Ishikawa (cell line): Measurements from ENCODE around the gene UBN1.

Source experiments
- CEBPB ChIP-seq: IDR thresholded peaks from 2 replicates; pipeline ENCODE4 v1.6.1; 2012
- CREB1 ChIP-seq: IDR thresholded peaks from 2 replicates; pipeline ENCODE4 v1.6.1; 2012; ENCODE audit warnings: low read depth
- EGR1 ChIP-seq: IDR thresholded peaks from 2 replicates; pipeline ENCODE4 v1.6.1; 2012
- EP300 ChIP-seq: IDR thresholded peaks from 2 replicates; pipeline ENCODE4 v1.6.1; 2012; ENCODE audit warnings: borderline replicate concordance
- FOXM1 ChIP-seq: IDR thresholded peaks from 2 replicates; pipeline ENCODE4 v1.6.1; 2012; ENCODE audit warnings: low read depth, borderline replicate concordance
- MAX ChIP-seq: IDR thresholded peaks from 2 replicates; pipeline ENCODE4 v1.6.1; 2012
- NFIC ChIP-seq: IDR thresholded peaks from 2 replicates; pipeline ENCODE4 v1.6.1; 2012
- RAD21 ChIP-seq: IDR thresholded peaks from 2 replicates; pipeline ENCODE4 v1.6.1; 2012; ENCODE audit warnings: low read depth
- REST ChIP-seq: IDR thresholded peaks from 2 replicates; pipeline ENCODE4 v1.6.1; 2012; ENCODE audit warnings: low read depth, mild to moderate bottlenecking
- TAF1 ChIP-seq: IDR thresholded peaks from 2 replicates; pipeline ENCODE4 v1.6.1; 2012; ENCODE audit warnings: low read depth, mild to moderate bottlenecking
- TCF12 ChIP-seq: IDR thresholded peaks from 2 replicates; pipeline ENCODE4 v1.6.1; 2012; ENCODE audit warnings: low read depth
- TEAD4 ChIP-seq: IDR thresholded peaks from 2 replicates; pipeline ENCODE4 v1.6.1; 2012
- USF1 ChIP-seq: IDR thresholded peaks from 2 replicates; pipeline ENCODE4 v1.6.1; 2012
- YY1 ChIP-seq: IDR thresholded peaks from 2 replicates; pipeline ENCODE4 v1.6.1; 2012; ENCODE audit warnings: low read depth
- ZBTB7A ChIP-seq: IDR thresholded peaks from 2 replicates; pipeline ENCODE4 v1.6.1; 2012; ENCODE audit warnings: low read depth

UBN1 gene

GRCh38 chr16:4813251-4814003, 33.9 kb upstream of the UBN1 start:
- TF ChIP-seq EGR1 (no peak), CREB1 (no peak), TAF1 (no peak), EP300 (no peak), ZBTB7A (no peak), NFIC (no peak), TCF12 (no peak), REST (no peak)

GRCh38 chr16:4814046-4814445, 33.2 kb upstream of the UBN1 start:
- TF ChIP-seq TCF12 (no peak), EGR1 (no peak), TAF1 (no peak), USF1 (no peak), NFIC (no peak), MAX (no peak), RAD21 (no peak), YY1 (no peak), REST (no peak), CEBPB (no peak), FOXM1 (no peak), EP300 (no peak), TEAD4 (no peak)

GRCh38 chr16:4814542-4815173, 32.6 kb upstream of the UBN1 start:
- TF ChIP-seq REST (no peak), YY1 (no peak), TCF12 (no peak), CEBPB (no peak), EP300 (no peak), FOXM1 (no peak)

- TF ChIP-seq EP300 (no peak), USF1 (no peak), CREB1 (no peak), RAD21 (no peak), MAX (no peak), NFIC (no peak), TAF1 (no peak), REST (no peak), EGR1 (no peak), FOXM1 (no peak), TEAD4 (no peak)
These were observed 26.6 kb upstream of the UBN1 start for GRCh38 chr16:4820652-4821051.
